RWPE1 (cell line): ENCODE data around the gene NEURL1B.
"Not testable (repeated sequence)": the region's sequence is repeated elsewhere in the genome, so short reads cannot be mapped to it uniquely, and the experiment has no call there.

Source experiments
- CTCF ChIA-PET: fragments of 350-600 bp; sonication (Branson Sonifier 250); formaldehyde crosslinking; extraction: SDS; loops from one replicate; lab custom pipeline; 2021; lab: Yijun Ruan, JAX
- POLR2A ChIA-PET: fragments of 400-600 bp; formaldehyde crosslinking; extraction: SDS; loops from one replicate; lab custom pipeline; 2020; ENCODE audit warnings: antibody characterized with exemption; ENCODE audit not compliant: low non-redundant PET; lab: Yijun Ruan, JAX
- DNase-seq: peaks from one replicate; pipeline ENCODE4 v3.0.0; 2012; ENCODE audit warnings: low spot score
- H3K27ac ChIP-seq: fragments of 450-650 bp; 2 replicates; pipeline ENCODE4 v1.5.1; 2017
- TF ChIP-seq, protein P1 (sequence below): fragments of 450-650 bp; conservative IDR thresholded peaks from 2 replicates; pipeline ENCODE4 v1.5.1; 2017; ENCODE audit warnings: low read depth, mild to moderate bottlenecking

Gene NEURL1B

DNA sequence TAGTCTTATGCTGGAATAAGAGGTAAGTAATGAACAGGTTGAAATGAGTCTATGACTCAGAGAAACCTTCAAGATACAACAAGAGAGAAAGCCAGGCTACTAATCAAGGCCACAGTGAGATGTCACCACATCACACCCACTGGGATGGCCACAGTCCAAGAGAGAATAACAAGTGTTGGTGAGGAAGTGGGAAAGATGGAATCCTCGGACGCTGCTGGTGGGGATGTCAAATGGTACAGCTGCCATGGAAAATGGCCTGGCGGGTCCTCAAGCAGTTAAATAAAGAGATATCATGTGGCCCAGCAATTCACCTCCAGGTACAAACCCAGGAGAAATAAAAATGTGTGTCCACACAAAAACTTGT lies 41.9 kb upstream of the NEURL1B start:
- H3K27ac ChIP-seq: no peak overlapping the region
- TF ChIP-seq, protein P1, sequence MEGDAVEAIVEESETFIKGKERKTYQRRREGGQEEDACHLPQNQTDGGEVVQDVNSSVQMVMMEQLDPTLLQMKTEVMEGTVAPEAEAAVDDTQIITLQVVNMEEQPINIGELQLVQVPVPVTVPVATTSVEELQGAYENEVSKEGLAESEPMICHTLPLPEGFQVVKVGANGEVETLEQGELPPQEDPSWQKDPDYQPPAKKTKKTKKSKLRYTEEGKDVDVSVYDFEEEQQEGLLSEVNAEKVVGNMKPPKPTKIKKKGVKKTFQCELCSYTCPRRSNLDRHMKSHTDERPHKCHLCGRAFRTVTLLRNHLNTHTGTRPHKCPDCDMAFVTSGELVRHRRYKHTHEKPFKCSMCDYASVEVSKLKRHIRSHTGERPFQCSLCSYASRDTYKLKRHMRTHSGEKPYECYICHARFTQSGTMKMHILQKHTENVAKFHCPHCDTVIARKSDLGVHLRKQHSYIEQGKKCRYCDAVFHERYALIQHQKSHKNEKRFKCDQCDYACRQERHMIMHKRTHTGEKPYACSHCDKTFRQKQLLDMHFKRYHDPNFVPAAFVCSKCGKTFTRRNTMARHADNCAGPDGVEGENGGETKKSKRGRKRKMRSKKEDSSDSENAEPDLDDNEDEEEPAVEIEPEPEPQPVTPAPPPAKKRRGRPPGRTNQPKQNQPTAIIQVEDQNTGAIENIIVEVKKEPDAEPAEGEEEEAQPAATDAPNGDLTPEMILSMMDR: no peak
- no peak for DNase-seq
- CTCF ChIA-PET: interaction anchor here (0.7 kb wide), 1 partner anchor 107 kb away, joined by 3 read pairs; no protein-coding TSS in a partner anchor
- POLR2A ChIA-PET: no interaction called here

DNA sequence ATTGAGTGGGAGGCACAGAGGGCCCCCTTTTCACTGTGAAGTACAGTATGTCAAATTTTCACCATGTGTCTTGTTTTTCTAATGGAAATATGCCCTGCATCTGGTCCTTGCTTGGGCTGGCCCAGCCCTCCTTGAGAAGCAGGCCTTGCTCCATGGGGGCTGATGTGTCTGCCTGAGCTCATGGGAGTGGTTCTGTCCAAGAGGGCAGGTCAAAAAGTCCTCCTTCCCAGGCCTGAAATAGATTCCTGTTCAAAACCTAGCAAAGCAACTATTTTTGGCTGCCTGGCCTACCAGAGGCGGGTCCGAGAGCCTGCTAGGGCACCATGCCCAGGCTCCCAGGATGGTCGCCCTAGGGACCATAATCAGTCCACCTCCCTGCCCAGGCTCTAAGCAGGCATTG lies 40.5 kb upstream of the NEURL1B start:
- ChIA-PET POLR2A (no interaction called here), CTCF (no interaction called here)
- TF ChIP-seq, protein P1: no peak
- no peak for DNase-seq
- H3K27ac ChIP-seq: no peak overlapping the region

- DNase-seq, POLR2A ChIA-PET, H3K27ac ChIP-seq: not testable (repeated sequence)
- CTCF ChIA-PET: interaction anchor here (0.6 to 0.7 kb wide), 2 partner anchors 45 to 95 kb away, joined by 3 read pairs; no protein-coding TSS in a partner anchor
Observed at GRCh38 chr5:172601576-172601975, 39.5 kb upstream of the NEURL1B start.

DNA sequence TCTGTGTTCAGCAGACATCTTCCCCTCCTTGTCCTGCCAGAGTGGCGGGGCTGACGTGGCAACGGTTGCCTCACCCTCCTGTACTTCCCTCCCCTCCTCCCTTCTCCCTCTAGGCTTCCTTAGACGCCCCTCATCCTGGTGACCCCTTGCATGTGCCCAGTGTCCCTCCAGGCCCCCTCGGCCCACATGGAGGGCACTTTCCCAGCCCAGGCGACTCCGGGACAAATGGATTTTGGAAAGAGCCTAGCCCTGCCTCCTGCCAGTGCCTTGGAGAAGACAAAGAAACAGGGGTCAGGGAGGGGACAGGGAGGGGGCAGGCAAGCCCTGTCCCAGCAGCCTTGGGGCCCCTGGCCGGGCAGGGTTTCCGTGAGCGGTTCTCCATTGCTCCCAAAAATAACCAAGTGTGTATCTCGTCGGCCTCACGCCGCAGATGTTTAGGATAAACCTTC lies 38.3 kb upstream of the NEURL1B start:
- DNase-seq: no peak
- ChIA-PET CTCF (no interaction called here), POLR2A (no interaction called here)
- no peak overlapping the region for H3K27ac ChIP-seq
- TF ChIP-seq, protein P1: no peak

GRCh38 chr5:172603251-172603806 lies 37.7 kb upstream of the NEURL1B start:
- POLR2A ChIA-PET: no interaction called here
- TF ChIP-seq, protein P1: no peak
- CTCF ChIA-PET: no interaction called here
- no peak overlapping the region for H3K27ac ChIP-seq
- no peak for DNase-seq

DNA sequence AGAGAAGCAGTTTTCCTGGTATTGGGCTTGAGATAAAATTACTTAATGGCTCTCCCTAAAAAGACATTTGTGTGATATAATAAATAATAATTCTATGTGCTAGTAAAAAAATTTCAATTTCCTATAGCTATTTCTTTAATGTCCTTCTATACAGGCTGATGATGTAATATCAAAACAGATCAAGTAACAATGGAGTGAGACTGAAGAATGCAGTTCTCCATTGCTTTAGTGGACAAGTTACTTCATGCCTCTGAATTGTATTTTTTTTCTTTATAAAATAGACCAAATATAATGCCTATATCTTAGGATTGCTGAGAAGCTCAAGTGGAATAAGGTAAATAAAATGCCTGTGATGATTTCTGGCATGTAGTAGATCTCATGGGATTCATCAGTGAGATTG lies 35.6 kb upstream of the NEURL1B start:
- TF ChIP-seq, protein P1: no peak
- CTCF ChIA-PET: interaction anchor here (0.5 kb wide), 1 partner anchor 69 kb away, joined by 3 read pairs; no protein-coding TSS in a partner anchor
- H3K27ac ChIP-seq: no peak overlapping the region
- POLR2A ChIA-PET: no interaction called here
- peak; percentile 30 for DNase-seq

- CTCF ChIA-PET: interaction anchor here (0.5 kb wide), 1 partner anchor 68 kb away, joined by 3 read pairs; no protein-coding TSS in a partner anchor
- POLR2A ChIA-PET: no interaction called here
- DNase-seq: no peak
- TF ChIP-seq, protein P1: no peak
- H3K27ac ChIP-seq: no peak overlapping the region
Observed at GRCh38 chr5:172606156-172606785, 34.8 kb upstream of the NEURL1B start.
